GM15510 (cell line): ENCODE data around the gene SURF6.

Source experiments
- POLR2A ChIP-seq: IDR thresholded peaks from 3 replicates; pipeline ENCODE4 v1.6.1; 2011; ENCODE audit warnings: borderline replicate concordance; ENCODE audit not compliant: insufficient read length; ENCODE audit errors: extremely low read depth

Gene SURF6

GRCh38 chr9:133370685-133371084, 34.7 kb upstream of the SURF6 start:
- TF ChIP-seq POLR2A = no peak

DNA sequence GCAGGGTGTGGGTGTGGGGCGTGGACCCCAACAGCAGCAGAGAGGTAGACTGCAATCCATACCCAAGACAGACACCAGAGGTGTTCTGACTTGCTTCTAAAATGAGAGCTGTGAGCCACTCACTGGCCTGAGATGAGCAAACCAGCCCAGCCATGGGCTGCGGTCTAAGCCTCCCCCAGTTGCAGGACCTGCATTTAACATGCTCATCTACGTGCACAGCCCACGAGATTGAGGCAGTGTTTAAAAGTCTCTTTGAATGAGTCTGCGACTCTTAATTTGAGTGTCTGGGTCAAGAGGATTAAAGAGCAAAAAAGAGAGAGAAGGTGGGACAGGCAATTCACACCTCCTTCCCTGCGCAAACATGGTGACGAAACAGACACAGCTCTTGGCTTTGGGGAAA, 33.9 kb upstream of the SURF6 start:
- TF ChIP-seq POLR2A = no peak

DNA sequence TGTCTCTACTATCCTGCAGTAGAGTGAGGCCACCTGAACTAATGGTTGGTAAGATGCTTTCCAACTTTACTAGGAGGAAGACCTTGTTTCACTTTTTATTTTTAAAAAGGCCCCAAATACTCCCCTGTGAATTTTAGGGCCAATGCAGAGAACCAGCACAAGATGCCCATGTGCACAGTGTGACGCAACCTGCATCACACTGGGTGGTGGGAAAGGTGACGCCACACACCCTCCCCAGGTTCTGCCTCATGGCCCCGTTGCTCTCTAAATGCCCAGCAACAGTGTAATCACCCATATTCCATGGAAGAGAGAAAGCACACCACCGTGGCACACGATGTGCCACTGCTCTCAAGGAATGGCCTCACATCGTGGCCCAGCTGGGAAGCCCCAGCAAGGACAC, 33.4 kb upstream of the SURF6 start:
- TF ChIP-seq POLR2A = no peak

DNA sequence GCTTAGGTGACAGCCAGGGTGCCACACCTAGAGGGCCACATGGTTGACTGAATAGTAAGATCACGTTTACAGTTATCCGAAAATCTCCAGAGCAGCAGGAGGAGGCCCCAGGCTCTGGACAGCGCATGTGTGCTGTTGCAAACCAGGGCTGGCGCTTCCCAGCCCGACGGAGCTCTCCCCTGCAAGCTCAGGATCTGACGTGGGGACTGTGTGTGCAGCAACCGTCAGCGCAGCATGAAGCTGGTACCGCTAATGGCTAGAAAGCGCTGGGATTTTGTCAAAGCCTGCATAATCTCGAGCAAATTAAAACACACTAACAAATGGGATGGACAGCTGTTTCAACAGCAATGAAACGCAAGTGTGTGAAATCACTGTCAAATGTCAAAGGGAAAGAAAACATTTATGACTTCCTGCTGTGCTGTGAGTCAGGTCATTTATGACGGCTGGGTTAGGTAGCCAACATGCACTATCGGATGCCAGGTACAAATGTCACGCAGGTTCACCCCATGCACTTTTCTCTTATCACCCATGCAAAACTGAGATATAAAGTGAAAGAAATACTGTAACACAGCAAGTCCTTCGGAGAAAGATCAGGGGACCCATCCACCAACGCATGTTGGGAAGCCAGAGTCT, 32.4 kb upstream of the SURF6 start:
- no peak for TF ChIP-seq POLR2A

GRCh38 chr9:133367778-133368177, 31.8 kb upstream of the SURF6 start:
- TF ChIP-seq POLR2A = no peak

DNA sequence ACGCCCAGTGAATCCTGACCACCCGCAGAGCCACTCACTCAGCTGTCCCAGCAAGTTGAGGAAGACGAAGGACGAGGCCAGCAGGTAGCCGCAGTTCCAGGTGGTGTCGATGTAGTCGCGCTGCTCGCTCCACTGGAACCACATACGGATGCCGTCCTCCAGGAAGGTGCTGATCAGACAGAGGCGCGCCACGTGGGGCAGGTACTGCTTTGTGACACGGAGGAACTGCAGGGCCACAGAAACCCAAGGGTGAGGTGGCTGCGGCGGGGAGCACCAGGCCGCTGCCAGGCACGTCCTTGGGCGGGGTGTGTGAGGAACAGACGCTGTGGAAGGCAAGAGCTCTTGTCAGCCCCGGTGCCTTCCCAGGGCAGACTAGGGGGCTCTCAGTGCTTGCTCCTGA, 31.2 kb upstream of the SURF6 start:
- TF ChIP-seq POLR2A = no peak

DNA sequence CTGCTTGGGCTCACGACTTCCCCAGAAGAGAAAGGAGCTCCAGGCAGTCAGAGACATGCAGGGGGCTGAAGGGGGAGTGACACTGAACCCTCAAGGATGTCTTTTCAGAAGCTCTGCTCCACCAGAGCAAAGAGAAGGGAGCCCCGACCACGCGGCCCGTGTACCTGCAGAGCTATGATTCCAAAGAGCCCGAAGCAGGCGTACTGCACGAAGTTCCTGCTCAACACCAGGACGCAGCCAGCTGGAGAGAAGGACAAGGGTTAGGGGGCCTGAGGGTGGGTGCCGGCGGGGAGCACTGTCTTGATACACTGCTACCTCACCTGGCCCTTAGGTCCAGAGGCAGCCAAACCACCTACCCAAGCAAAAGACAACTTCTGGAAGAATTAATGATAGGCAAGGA, 30.4 kb upstream of the SURF6 start:
- no peak for TF ChIP-seq POLR2A

GRCh38 chr9:133362359-133363044, 26.5 kb upstream of the SURF6 start:
- TF ChIP-seq POLR2A = no peak

DNA sequence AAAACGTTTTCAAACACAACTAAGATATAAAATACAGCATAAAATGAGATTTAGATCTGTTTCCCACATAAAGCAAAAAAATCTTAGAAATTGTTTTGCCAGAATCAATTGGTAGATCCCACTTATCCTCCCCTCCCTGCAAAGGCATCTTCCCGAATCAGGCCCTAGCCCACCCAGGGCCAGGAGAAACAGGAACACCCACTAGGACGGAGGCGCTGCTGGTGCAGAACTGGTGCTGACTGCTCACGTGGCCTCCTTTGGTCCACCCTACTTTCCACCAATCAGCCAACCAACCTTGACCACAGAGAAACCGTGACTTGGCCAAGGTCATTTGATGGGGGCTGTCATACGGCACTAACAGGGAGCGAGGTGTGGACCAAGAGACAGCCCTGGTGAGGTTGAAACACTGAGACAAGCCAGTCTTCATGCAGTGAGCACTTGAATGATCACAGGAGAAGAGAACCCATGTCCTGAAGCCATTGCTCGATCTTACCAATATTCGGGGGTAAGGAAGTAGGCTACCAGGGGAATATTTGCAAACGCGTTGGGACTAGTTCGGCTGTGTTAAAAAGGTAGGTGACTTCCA, 25.6 kb upstream of the SURF6 start:
- no peak for TF ChIP-seq POLR2A

DNA sequence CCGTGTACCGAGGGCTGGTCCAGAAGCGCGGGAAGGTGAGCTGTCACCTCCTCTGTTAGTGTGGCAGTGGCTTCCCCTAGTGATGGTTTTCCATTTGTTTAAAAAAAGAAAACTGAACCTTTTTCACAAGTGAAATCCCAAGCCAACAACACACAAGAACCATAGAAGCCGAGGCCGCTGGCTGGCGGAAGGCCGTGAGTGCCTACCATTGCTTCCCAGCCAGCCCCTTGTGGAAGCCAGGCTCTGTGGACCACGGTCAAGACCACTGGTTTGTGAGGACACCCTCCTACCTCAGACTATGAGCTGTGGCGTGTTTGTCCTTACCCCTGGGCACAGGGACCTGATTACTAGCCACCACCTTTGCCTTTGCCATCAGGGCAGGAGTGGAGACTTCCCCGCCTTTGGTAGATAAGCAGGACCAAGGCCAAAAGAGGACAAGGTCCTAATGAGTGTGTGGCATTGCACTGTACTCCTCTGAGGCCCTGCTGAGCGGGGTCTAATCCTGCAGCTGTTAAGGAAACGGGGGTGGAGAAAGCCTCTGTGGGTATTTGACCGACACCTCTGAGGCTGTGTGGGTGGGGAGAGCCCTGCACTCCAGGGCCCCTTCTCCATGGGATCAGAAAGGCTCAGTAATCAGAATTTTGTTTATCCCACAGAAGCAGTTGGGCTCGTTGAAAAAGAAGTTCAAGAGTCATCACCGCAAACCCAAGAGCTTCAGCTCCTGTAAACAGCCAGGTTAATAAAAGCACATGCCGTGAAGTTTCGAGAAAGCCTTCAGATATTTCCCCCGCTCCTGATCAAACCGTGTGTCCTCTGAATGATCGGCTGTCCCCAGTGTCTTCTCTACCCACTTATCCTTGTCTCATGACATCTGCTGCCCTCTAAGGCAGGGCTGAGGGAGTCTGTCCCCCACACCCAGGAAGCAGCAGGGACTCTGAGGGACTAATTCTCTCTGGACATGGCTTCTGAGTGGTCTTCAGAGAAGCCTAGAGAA, 24.7 kb upstream of the SURF6 start:
- TF ChIP-seq POLR2A = no peak

DNA sequence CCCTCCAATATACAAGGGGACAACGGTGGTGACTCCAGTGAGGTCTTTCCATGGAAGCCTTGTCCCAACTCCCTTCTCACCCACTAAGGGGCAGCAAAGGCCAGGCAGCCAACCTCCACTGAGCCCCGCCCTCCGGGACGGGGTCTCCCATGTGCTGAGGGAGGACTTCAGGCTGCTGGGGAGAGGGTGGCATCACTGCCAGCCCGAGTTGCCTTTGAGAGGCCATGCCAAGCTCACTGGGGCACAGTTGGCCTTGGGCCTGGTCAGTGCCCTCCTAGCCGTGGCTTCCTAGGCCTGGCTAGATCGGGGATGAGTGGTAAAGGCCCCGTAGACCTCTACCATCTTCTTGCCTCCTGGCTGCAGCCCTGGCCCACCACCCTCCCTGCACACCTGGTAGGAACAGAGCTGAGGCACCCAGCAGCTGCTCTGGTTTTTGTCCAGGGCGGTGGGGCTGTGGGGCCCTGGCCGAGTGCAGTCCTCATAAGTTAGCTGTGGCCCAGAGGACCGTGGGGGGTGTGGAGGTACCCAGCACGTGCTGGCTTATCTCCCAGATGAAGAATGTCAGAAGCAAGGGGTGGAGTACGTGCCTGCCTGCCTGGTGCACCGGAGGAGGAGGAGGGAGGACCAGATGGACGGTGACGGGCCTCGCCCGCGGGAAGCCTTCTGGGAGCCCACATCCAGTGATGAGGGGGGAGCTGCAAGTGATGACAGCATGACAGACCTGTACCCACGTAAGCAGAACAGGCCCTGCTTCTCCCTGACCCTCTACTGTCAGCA, 23.6 kb upstream of the SURF6 start:
- no peak for TF ChIP-seq POLR2A

DNA sequence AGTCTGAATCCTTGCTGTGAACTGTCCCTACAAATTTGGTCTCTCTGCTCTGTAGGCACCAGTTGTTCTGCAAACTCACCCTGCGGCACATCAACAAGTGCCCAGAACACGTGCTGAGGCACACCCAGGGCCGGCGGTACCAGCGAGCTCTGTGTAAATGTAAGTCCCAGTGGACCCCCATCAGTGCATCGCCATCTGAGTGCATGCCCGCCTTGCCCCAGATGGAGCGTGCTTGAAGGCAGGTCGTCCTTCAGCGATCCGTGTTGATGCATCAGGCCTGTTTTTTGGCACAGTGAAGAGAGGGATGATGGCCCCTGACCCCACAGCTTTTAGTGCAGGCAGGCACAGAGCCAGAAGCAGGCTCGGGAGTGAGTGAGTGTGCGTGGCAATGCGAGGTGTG, 21.7 kb upstream of the SURF6 start:
- TF ChIP-seq POLR2A = no peak

DNA sequence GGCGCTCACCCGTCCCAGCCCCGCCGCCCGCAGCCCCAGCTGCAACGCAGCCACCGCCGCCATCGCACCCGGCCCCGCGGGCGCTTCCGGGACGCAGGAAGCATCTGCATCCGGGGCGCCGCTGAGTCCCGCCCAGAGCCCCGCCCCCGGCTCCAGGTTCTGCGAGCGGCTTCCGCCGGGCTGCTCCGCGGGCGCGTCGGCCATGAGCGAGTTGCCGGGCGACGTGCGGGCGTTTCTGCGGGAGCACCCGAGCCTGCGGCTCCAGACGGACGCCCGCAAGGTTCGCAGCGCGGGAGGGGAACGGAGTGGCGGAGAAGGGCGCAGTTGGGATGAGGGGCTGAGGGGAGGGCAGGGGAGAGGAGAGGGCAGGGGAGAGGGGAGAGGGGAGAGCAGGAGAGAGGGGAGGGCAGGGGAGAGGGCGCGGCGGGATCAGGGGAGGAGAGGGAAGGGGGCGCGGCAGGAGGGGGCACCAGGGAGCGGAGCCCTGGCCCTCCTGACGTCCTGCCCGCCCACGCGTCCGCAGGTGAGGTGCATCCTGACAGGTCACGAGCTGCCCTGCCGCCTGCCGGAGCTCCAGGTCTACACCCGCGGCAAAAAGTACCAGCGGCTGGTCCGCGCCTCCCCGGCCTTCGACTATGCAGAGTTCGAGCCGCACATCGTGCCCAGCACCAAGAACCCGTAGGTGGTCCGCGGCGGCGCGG, 20.6 kb upstream of the SURF6 start, which contains the start of the genes SURF1 and SURF2:
TSS of gene SURF1 (minus strand) at position 97 of the 701 bp plus-strand sequence. CDS start at position 63, 34 bp downstream.
TSS of gene SURF2 (plus strand) at position 160 of the 701 bp plus-strand sequence. CDS start at position 203, 43 bp downstream.
- peak; percentile 88 for TF ChIP-seq POLR2A

GRCh38 chr9:133355881-133356357, 19.9 kb upstream of the SURF6 start:
- TF ChIP-seq POLR2A = no peak

GRCh38 chr9:133354766-133355165, 18.8 kb upstream of the SURF6 start:
- TF ChIP-seq POLR2A = no peak
